Bone marrow (tissue), 2 donors: ENCODE results near the gene RAPGEF2.
"Not testable (repeated sequence)": the region's sequence is repeated elsewhere in the genome, so short reads cannot be mapped to it uniquely, and the experiment has no call there.

Experiments used
- DNase-seq, 2 donors: peaks; one replicate each; lab custom pipeline; 2025; lab: John Stamatoyannopoulos, UW

The RAPGEF2 gene

GRCh38 chr4:159369256-159369655 lies 266.4 kb downstream of the RAPGEF2 start:
- no peak for DNase-seq

- no peak for DNase-seq
These were observed 267.4 kb downstream of the RAPGEF2 start for GRCh38 chr4:159370286-159370685.

DNA sequence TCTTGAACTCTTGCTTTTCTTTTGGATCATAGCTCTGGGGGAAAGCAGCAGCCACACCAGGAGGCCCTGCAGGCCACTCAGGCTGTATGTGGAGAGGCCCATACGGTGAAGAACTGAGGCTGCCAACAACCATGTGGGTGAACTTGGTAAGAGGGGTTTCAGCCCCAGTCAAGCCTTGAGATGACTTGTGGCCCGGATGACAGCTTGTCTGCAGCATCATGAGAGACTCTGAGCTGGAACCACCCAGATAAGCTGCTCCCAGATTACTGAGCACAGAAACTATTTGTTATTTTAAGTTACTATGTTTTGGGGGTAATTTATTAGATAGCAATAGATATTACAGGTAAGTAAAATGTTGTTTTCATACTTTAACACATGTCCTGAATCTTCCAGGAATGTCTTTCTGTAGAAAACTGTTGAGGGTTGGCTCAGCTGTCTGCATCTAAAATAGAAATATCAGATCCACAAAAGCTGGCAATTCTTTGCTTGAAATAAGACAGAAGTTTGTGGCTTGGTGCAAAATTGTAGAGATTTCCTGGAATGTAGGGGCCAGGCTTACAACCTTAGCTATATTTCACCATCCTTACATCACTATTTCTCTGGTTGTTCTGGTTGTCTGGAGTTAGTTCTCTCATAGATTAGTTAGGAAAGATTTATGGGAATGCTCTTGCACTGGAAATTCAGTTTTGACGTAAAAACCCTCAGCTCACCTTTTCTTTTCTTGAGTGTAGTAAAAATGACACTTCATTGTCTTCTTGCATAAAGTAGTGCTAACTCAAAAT lies 272.1 kb downstream of the RAPGEF2 start:
- DNase-seq, result no peak

- DNase-seq, result no peak
These were observed 273.4 kb downstream of the RAPGEF2 start for GRCh38 chr4:159376289-159376688.

DNA sequence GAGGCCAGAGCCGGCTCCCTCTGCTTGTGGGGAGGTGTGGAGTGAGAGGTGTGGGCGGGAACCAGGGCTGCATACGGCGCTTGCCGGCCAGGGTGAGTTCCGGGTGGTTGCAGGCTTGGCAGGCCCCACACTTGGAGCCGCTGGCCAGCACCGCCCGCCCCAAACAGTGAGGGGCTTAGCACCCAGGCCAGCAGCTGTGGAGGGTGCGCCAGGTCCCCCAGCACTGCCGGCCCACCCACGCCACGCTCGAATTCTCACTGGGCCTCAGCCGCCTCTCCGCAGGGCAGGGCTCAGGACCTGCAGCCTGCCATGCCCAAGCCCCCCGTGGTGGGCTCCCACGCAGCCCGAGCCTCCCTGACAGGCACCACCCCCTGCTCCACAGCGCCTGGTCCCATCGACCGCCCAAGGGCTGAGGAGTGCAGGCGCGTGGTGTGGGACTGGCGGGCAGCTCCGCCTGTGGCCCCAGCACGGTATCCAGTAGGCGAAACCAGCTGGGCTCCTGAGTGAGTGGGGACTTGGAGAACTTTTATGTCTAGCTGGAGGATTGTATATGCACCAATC lies 275.3 kb downstream of the RAPGEF2 start:
- DNase-seq, result no peak

- not testable (repeated sequence) for DNase-seq
These were observed 276.2 kb downstream of the RAPGEF2 start for GRCh38 chr4:159379064-159379463.

DNA sequence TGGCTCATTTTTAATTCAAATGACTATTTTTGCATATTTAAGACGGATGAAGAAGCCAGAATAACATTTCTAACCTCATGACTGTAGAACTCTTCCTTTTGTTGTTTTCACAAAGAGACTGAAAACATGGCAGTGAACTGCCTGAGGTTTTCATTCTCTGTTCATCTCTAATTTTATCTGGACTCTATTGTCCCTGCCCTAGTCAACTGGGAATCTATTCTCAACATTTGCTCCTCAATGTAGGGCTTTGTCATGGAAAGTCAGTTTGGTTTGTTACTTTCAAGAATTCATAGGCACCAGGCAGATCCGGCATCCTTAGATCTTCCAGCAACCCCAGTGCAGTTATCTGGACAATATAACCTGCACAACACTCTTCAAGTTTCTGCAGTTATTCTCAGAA lies 277.0 kb downstream of the RAPGEF2 start:
- DNase-seq, result no peak

DNA sequence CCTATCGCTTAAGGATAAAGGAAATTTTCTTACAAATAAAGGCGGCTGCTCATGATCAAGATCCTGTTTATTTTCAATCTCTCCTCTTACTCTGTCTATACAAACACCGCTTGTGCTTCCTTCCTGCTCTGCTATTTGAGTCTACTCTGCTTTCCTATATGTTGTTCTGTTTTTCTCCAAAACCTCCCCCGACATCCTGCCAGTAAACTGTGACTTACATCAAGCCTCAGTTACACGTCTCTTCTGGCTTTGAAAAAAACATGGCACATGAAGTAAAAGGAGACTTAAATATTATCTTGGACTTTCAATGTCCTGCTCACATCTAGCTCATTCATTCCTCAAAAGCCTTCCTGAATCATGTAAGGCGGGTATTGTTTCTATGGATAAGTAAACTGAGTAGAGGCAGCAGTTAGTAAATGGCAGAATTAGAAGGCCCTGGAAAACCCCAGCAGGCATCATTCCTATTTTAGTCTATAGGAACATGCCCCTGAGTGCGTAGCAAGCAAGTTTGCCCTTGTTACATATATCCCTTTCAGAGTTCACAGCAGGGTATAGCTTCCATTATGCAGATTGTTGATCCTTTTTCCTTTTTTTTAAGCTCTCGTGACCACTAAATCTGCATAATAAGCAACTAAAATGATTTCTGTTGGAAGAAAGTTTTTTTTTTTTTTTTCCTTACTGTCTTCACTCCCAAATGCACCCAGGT lies 280.1 kb downstream of the RAPGEF2 start:
- peak in 1 of 2 donors; percentile 78 for DNase-seq

DNA sequence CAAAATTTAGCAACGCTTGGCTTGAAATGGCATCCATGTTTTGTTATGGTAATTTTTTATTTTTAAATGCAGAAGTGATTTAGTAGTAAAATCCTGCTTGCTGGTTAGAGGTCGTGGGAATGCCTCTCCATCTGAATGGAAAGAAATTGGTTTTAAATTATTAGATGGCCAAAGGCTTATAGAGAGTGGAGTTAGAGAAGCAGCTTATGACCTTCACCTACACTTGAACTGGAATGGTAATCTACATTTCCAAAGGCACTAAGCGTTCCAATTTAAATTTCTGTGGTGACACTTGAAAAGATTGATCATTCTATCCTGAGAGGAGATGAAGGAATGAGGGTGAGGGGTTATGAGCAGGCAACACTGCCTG lies 280.7 kb downstream of the RAPGEF2 start:
- no peak for DNase-seq

DNA sequence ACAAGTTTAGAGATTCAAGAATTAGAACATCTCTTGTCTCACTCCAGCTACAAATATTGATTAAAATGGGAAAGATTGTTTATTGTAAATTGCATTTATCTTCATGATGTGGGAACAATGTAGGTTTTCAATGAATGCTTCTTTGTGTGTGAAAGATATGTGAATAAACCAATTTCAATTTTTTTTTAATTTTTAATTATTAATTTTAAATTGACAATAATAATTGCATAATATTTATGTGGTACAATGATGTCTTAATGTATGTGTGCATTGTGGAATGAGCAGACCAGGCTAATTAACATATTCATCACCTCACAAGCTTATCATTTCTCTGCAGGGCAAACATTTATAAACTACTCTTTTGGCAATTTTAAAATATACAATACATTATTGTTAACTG lies 281.1 kb downstream of the RAPGEF2 start:
- DNase-seq, result no peak

DNA sequence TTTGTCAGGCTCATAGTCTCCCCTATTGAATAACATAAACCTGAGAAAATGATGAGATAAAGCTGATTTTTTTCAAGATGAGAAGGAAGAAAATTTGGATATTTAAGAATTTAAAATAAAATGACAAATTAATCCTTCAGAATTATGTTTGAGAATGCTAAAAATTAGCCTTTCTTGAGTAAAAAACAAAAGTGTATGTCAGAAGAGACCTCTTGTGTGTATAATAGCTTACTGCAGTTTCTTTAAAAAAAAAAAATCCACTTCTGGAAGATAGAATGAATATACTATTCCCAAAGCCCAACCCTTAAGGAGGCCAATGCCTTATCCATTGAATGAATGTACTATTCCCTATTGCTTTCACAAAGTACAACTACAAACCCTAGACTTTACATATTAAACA lies 281.8 kb downstream of the RAPGEF2 start:
- DNase-seq, result no peak

DNA sequence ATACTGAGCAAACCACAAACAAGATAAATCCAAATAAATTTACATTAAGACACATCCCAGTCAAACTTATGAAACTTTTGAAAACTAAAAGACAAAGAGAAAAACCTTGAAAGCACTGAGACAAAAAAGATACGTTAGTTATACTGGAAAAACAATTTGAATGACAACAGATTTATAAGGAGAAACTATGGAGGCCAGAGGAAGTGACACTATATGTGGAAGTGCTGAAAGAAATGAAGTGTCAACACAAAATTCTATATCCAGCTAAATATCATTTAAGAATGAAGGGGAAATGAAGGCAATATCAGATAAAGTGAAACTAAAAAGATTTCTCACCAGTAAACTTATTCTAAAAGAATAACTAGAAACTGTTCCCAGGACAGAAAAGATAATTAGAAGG lies 283.7 kb downstream of the RAPGEF2 start:
- no peak for DNase-seq

DNA sequence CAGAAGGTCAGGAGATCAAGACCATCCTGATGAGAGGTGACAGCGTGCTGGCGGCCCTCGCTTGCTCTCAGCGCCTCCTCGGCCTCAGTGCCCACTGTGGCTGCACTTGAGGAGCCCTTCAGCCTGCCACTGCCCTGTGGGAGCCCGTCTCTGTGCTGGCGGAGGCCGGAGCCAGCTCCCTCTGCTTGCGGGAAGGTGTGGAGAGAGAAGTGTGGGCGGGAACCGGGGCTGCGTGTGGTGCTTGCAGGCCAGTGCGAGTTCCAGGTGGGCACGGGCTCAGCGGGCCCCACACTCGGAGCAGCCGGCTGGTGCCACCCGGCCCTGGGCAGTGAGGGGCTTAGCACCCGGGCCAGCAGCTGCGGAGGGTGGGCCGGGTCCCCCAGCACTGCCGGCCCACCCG lies 286.9 kb downstream of the RAPGEF2 start:
- DNase-seq, result no peak

DNA sequence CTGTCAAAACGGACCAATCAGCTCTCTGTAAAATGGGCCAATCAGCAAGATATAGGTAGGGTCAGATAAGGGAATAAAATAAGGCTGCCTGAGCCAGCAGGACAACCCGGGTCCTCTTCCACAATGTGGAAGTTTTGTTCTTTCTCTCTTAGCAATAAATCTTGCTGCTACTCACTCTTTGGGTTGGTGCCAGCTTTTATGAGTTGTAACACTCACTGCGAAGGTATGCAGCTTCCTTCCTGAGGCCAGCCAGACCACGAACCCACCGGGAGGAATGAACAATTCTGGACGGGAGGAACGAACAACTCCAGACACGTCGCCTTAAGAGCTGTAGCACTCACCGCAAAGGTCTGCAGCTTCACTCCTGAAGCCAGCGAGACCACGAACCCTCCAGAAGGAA lies 287.8 kb downstream of the RAPGEF2 start:
- DNase-seq, result peak in 1 of 2 donors; percentile 32

- no peak for DNase-seq
These were observed 292.8 kb downstream of the RAPGEF2 start for GRCh38 chr4:159395693-159396092.

GRCh38 chr4:159396151-159396550 lies 293.3 kb downstream of the RAPGEF2 start:
- DNase-seq, result no peak

- DNase-seq, result no peak
These were observed 295.4 kb downstream of the RAPGEF2 start for GRCh38 chr4:159398236-159398638.

GRCh38 chr4:159400558-159401225 lies 297.8 kb downstream of the RAPGEF2 start:
- no peak for DNase-seq

- peak in 1 of 2 donors; percentile 65 for DNase-seq
These were observed 298.4 kb downstream of the RAPGEF2 start for GRCh38 chr4:159401226-159401712.

DNA sequence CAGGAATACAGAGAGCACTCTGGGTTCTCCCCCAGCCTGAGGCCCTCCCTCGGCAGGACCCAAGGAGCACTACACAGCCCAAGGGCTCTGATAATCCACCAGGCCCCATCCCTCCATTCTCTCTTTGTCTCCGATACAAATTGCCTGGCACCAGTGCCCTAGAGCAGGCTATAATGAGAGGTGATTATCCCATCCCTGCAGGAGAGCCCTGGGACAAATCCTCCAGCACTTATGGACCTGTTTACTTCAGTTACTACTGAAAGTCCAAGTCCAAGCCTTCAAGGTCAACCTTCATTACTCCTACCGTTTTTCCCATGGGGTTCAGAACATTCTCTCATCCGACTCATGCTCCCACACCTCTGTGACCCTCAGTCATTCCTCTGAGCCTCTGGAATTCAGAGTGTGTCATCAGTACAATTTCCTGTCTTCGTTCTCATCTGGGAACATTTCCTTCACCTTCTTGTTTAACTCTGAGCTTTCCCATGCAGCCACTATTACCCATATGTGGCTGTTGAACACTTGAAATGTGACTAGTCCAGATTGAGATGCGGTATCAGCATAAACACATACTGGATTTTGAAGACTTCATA lies 299.0 kb downstream of the RAPGEF2 start:
- DNase-seq, result no peak
